ENCODE results near the gene SEMA6A.

Gene SEMA6A

DNA sequence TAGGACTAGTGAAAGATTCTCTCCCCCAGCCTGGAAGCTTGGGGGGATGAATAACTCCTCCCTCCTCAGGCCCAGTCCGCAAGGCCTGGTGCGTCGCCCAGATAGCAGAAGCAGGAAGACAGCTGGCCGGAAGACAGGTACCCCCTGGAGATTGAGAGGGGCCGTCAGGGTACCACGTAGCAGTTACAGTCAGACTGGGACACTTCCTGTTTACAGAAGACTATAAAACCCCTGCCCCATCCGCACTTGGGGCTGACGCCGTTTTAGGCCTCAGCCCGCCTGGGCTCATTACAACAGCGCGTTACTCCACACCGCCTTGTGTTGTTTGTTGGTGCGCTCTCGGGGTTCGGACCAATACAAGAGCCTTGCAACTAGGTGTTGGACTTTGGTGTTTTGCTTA lies 15.4 kb downstream of the SEMA6A start:
- TF ChIP-seq CTCF (IDR thresholded peaks at IDR 0.05; ENCODE audit: control insufficient read depth, insufficient read depth, low read depth, low read length, missing control alignments), result no peak
- no peak overlapping the region for H3K4me3 ChIP-seq (ENCODE audit: control insufficient read depth, low read depth, low read length)
- DNase-seq (ENCODE audit: low read depth), result no peak

DNA sequence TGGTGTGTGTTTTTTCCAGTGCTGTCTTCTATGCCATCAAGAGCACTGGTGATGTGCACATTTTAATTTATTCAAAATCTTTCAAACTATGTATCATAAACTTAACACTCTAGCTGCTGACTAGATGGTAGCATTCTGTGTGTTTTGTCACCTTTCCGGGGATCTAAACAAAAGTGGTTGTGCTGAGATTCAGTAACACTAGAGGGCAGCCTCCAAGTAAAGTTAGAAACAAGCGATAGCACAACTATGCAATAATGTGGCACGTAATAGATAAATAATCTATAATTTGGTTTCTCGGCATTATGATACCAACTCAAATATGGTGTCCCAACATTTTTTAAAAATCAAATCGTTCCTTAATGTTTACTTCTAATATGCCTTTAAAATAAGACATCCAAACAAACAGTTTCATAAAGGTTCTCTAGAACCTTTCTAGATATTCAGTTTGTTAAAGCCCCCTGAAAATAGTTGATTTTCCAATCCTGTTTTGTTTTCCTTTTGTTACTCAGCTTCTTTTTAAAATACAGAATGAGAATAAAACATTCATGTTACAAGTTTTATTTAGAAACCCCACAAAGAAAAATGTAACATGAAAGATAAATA lies 16.9 kb downstream of the SEMA6A start:
- no peak overlapping the region for H3K4me3 ChIP-seq (ENCODE audit: control insufficient read depth, low read depth, low read length)
- no peak for DNase-seq (ENCODE audit: low read depth)
- TF ChIP-seq CTCF (IDR thresholded peaks at IDR 0.05; ENCODE audit: control insufficient read depth, insufficient read depth, low read depth, low read length, missing control alignments), result peak; percentile 54

DNA sequence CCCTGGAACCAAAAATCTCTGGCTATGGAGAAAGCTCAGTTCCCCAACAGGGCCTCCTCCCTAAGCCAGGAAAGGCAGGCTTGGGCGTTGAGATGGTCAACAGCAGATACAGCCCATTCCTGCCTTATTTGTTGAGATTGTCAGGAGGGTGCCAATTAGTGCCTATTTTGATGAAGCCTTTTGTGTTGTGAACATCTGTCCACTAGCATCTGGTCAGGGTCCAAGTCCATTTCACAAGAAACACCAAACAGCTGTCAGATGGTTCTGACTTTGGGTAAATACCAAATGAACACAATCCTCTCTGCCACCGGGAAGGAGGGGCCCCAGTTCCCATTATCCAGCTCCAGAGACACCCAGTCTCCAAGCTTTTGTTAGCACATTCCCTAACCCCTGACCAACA lies 19.9 kb downstream of the SEMA6A start:
- no peak overlapping the region for H3K4me3 ChIP-seq (ENCODE audit: control insufficient read depth, low read depth, low read length)
- no peak for TF ChIP-seq CTCF (IDR thresholded peaks at IDR 0.05; ENCODE audit: control insufficient read depth, insufficient read depth, low read depth, low read length, missing control alignments)
- DNase-seq (ENCODE audit: low read depth), result no peak

DNA sequence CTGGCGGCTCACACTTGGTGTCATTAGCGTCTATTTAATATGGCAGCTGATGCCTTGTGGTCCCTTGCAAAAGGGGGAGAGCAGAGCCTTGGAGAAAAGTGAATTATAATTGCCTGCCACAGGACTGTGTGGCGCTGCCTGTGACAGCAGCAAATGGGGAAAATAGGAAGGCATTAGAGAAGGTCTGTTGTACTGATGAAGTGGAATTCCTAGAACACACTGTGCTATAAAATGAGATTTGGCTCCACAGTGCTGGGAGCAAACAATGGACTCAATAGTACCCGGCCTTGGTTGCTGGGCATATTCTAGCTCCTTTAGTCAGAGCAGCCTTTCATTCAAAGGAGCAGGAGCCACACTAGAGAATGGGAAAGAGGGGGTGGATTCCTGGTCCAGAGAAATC lies 21.3 kb downstream of the SEMA6A start:
- no peak for TF ChIP-seq CTCF (IDR thresholded peaks at IDR 0.05; ENCODE audit: control insufficient read depth, insufficient read depth, low read depth, low read length, missing control alignments)
- no peak overlapping the region for H3K4me3 ChIP-seq (ENCODE audit: control insufficient read depth, low read depth, low read length)
- DNase-seq (ENCODE audit: low read depth), result no peak

DNA sequence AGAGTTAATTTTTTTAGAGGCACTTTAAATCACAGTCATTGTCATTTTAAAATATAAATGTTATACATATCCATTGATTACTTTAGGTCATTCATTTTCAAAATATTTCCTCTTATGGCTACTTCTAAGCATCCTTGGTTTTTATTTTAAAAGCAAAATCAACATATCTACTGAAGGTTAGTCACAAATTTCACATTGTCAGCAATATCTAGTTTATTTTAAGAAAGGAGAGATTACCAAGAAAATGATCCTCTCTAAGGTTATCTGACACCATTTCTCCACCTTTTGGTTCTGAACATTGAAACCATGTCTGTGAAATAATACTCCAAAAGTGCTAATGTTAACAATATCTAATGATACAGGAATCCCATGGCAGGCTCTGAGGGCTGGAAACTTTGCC lies 24.5 kb downstream of the SEMA6A start:
- H3K4me3 ChIP-seq (ENCODE audit: control insufficient read depth, low read depth, low read length), result no peak overlapping the region
- no peak for TF ChIP-seq CTCF (IDR thresholded peaks at IDR 0.05; ENCODE audit: control insufficient read depth, insufficient read depth, low read depth, low read length, missing control alignments)
- no peak for DNase-seq (ENCODE audit: low read depth)

DNA sequence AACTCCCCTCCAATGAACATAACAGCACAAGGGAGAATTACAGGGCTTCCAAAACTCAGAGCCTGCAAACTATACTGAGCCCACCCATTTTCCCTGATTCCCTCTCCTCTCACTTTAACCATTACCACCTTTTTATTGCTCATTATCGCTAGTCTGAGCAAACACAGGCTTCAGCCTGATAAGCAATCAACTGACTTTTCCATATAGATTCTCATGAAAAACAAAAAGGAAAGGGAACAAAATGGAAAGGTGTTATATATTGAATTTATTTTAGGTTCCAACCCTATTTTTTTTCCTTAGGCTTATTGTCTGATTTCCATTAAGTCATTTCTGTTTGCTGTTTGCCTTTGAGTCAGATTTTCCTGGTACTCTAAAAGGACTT lies 27.9 kb downstream of the SEMA6A start:
- TF ChIP-seq CTCF (IDR thresholded peaks at IDR 0.05; ENCODE audit: control insufficient read depth, insufficient read depth, low read depth, low read length, missing control alignments), result no peak
- DNase-seq (ENCODE audit: low read depth), result no peak
- H3K4me3 ChIP-seq (ENCODE audit: control insufficient read depth, low read depth, low read length), result no peak overlapping the region

Measured in AG09309 (cell line).